Activated CD4-positive, alpha-beta T cell treated with anti-CD3 and anti-CD28 coated beads for 36 hours (primary cell): ENCODE results near the gene RGP1. TPM values are rescaled to one million over a fixed set of nuclear protein-coding genes. Genes with fewer than 3 reads are reported as not detected.

Source experiments
- ATAC-seq: fragments of 200-7000 bp; cut with Tn5 transposase; one replicate; pipeline ENCODE4 v1.10.0; 2021; ENCODE audit warnings: mild to moderate bottlenecking, moderate library complexity
- CTCF ChIA-PET: fragments of 350-600 bp; sonication (Branson Sonifier 250); formaldehyde crosslinking; loops from one replicate; lab custom pipeline; 2021; ENCODE audit warnings: antibody characterized with exemption; lab: Charles Lee
- POLR2A ChIA-PET: fragments of 350-600 bp; sonication (Branson Sonifier 250); formaldehyde crosslinking; loops from one replicate; lab custom pipeline; 2021; ENCODE audit warnings: antibody characterized with exemption, inconsistent platforms; lab: Charles Lee
- DNase-seq: peaks from one replicate; pipeline ENCODE4 v3.0.0-alpha.2; 2020
- H3K27ac Mint-ChIP-seq: one replicate; pipeline ENCODE4 v1.8.0; 2021; ENCODE audit warnings: mixed read lengths
- H3K27me3 Mint-ChIP-seq: one replicate; pipeline ENCODE4 v1.8.0; 2021; ENCODE audit warnings: mixed read lengths
- H3K36me3 Mint-ChIP-seq: one replicate; pipeline ENCODE4 v1.8.0; 2021; ENCODE audit warnings: low read depth, mixed read lengths
- H3K4me1 Mint-ChIP-seq: one replicate; pipeline ENCODE4 v1.8.0; 2021; ENCODE audit warnings: mixed read lengths
- H3K4me3 Mint-ChIP-seq: one replicate; pipeline ENCODE4 v1.8.0; 2021; ENCODE audit warnings: mild to moderate bottlenecking, moderate library complexity, mixed read lengths
- H3K9me3 Mint-ChIP-seq: one replicate; pipeline ENCODE4 v1.8.0; 2021; ENCODE audit warnings: low read depth, mixed read lengths
- intact Hi-C, 2 experiments: fragments of 100-400 bp; cut with DNase I in 1 of 2; cut with micrococcal nuclease in 1 of 2; formaldehyde crosslinking; loops; one replicate each; pipeline versions ENCODE4 v1.14.2 to v1.15.1; 2022 to 2024; cut with DNase I, micrococcal nuclease
- total RNA-seq, 2 experiments: library from RNA; stranded (reverse); gene quantifications; one replicate each; pipeline ENCODE4 v1.2.3, GENCODE V29; 2021

Gene RGP1
- total RNA-seq, 2 experiments from 2014 or later, result 14.0 to 15.5 TPM

DNA sequence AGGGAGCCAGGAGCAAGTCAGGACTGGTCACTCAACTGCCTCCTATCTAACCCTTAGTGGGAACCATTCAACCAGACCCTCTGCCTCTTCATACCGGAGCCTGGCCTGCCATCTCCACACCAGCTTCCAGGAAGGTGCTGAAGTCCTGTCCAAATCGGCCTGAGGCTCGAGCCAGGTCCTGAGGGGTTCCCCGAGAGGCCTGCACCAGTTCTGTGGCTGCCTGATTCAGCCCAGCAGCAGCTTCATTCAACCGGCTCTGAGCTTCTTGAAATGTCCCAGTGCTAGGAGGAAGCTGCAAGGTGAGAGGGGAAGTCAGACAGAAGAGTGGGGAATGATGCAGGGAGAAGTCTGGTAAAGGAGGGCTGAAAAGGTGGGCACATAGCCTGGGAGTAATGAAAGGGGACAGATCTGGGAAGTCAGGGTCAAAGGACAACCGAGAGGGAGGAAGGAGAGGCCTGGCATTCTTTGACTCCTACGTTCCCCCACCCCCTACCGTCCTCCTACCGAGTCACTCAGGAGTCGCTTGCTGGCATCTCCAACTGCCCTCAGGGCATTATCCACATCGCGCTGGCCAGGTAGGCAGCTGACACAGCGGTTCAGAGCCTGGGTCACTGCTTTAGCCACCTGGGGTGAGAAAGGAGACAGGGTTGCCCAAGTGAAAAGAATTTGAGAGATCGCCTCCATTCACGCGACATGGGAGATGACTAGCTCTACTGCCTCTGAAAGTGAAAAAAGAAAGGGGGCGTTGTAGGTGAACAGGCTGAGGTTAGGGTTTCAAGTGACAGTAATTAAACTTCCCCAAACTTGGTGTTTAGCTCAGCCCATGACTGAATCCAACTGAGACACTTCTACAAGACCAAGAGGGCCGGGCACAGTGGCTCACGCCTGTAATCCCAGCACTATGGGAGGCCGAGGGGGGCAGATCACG lies 37.3 kb upstream of the RGP1 start:
- Mint-ChIP-seq H3K9me3 (no peaks in the 10 kb centered on the region), H3K36me3 (peaks cover 76% of the 10 kb centered on the region), H3K4me1 (peaks cover 7% of the 10 kb centered on the region), H3K27me3 (no peaks in the 10 kb centered on the region), H3K27ac (peak overlapping the region; percentile 42), H3K4me3 (no peak overlapping the region)
- peak; percentile 69 for ATAC-seq
- intact Hi-C loops, result no loop called here
- ChIA-PET CTCF (interaction anchor here (0.6 to 4.0 kb wide), 7 partner anchors 15 to 222 kb away, joined by 3 to 22 read pairs (median 3); partner anchors contain the start of gene RUSC2), POLR2A (no interaction called here)
- no peak for DNase-seq

DNA sequence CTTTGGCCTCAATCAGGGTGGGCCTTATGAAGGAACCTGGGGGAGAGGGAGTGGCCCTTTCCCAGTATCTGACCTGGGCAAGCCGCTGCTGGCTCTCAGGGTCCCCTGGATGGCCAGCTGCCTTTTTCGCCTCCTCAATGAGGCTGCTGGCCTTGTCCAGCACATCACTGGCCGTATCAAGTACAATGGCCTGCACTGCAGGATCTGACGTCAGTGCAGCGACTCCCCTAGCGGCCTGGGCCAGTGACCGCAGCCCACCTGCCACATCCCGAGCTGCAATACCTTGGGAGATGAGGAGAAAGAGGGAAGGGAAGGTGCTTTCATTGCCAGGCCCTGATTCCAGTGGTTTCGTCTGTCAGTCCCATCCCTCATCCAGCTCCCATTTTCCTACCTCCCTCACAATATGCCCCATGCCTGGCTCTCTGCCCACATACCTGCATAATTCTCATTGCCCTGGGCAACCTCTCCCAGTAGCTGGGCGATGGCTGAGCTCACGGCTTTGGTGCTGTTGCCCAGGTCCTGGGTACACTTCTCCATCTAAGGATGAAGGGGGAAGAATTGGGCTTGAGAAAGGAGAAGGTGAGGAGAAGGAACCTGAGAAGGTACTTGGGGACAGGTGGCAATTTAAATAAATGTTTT lies 36.2 kb upstream of the RGP1 start:
- ChIA-PET POLR2A (interaction anchor here (0.6 kb wide), 1 partner anchor 94 kb away, joined by 4 read pairs; no protein-coding TSS in a partner anchor), CTCF (interaction anchor here (0.7 to 4.0 kb wide), 9 partner anchors 13 to 556 kb away, joined by 3 to 22 read pairs (median 3); partner anchors contain the start of gene RUSC2)
- Mint-ChIP-seq H3K27ac (no peak overlapping the region), H3K4me1 (peaks cover 7% of the 10 kb centered on the region), H3K36me3 (peaks cover 71% of the 10 kb centered on the region), H3K9me3 (no peaks in the 10 kb centered on the region), H3K4me3 (no peak overlapping the region), H3K27me3 (no peaks in the 10 kb centered on the region)
- intact Hi-C loops, result no loop called here
- ATAC-seq (no peak), DNase-seq (no peak)

DNA sequence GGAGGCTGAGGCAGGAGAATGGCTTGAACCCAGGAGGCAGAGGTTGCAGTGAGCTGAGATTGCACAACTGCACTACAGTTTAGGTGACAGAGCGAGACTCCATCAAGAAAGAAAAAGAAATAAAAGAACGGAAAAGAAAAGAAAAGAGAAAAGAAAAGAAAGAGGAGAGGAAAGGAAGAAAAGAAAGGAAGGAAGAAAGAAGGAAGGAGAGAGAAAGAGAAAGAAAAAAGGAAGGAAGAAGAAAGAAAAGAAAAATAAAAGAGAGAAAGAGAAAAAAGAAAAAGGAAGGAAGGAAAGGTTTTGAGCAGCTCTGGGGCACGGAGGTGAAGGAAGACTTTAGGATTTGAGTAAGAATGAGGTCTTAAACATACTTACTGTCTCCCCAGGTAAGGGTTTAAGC lies 35.5 kb upstream of the RGP1 start:
- Mint-ChIP-seq H3K36me3 (peaks cover 68% of the 10 kb centered on the region), H3K4me1 (peaks cover 7% of the 10 kb centered on the region), H3K27ac (no peak overlapping the region), H3K4me3 (no peak overlapping the region), H3K27me3 (no peaks in the 10 kb centered on the region), H3K9me3 (no peaks in the 10 kb centered on the region)
- POLR2A ChIA-PET, result no interaction called here
- CTCF ChIA-PET, result interaction anchor here (1.0 to 4.0 kb wide), 5 partner anchors 12 to 556 kb away, joined by 3 to 22 read pairs (median 3); no protein-coding TSS in a partner anchor
- DNase-seq, result no peak
- intact Hi-C loops, result no loop called here
- no peak for ATAC-seq

DNA sequence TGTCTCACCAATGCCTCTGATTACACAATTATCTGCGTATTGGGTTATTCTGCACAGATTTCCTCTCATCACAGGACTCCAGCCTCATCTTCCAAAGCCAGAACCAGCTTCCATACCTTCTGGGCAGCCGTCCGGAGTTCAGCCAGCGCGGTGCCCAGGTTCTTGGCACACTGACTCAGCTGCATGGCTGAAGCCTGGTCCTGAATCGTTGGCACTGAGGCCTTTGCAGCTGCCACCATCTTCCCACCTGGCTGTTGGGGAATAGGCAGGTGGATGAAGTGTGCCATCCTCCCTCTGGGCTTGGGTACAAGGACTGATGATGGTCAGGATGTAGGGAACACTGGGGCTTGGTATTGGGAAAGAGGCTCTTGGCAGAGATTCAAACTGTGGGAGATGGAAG lies 35.0 kb upstream of the RGP1 start:
- intact Hi-C loops, result no loop called here
- no peak overlapping the region for H3K27ac Mint-ChIP-seq
- H3K4me3 Mint-ChIP-seq, result no peak overlapping the region
- H3K9me3 Mint-ChIP-seq, result no peaks in the 10 kb centered on the region
- ATAC-seq, result no peak
- no peaks in the 10 kb centered on the region for H3K27me3 Mint-ChIP-seq
- POLR2A ChIA-PET, result no interaction called here
- CTCF ChIA-PET, result interaction anchor here (1.2 to 4.0 kb wide), 4 partner anchors 12 to 55 kb away, joined by 3 to 22 read pairs (median 6); no protein-coding TSS in a partner anchor
- no peak for DNase-seq
- peaks cover 66% of the 10 kb centered on the region for H3K36me3 Mint-ChIP-seq
- peaks cover 7% of the 10 kb centered on the region for H3K4me1 Mint-ChIP-seq

DNA sequence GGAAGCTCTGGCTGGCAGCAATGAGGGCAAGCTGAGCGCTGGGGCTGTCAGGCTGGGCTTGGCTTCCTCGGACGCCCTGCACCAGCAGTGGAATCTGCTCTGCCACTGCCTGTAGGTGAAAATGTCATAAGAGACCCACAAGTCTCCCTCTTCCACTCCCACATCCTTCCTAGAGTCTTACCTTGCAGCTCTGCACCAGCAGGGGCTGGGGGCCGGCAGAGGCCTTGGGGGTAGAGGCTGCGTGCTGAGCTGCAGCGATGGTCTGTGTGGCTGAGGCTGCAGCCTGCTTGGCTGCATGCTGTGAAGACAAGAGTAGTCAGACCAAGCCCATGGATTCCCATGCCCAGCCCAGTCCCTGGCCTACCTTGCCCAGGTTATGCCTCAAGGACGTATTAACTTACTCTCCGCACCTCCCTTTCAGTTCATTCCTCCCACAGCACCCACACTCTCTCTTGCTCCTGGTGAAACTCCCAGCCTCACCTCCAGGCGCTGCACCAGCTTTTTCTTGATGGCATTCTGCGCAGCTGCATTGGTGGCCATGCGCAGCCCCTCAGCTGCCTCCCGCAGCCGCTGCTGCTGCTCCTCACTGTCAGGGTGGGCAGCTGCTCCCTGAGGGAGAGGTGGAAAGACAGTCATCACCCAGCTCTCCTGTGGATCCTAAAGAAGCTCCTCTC lies 34.4 kb upstream of the RGP1 start:
- Mint-ChIP-seq H3K4me1 (peaks cover 7% of the 10 kb centered on the region), H3K27me3 (no peaks in the 10 kb centered on the region), H3K4me3 (no peak overlapping the region), H3K27ac (no peak overlapping the region), H3K36me3 (peaks cover 69% of the 10 kb centered on the region), H3K9me3 (no peaks in the 10 kb centered on the region)
- no peak for ATAC-seq
- intact Hi-C loops, result no loop called here
- no peak for DNase-seq
- ChIA-PET POLR2A (no interaction called here), CTCF (interaction anchor here (0.7 to 4.0 kb wide), 4 partner anchors 11 to 18 kb away, joined by 3 to 22 read pairs (median 6); no protein-coding TSS in a partner anchor)

DNA sequence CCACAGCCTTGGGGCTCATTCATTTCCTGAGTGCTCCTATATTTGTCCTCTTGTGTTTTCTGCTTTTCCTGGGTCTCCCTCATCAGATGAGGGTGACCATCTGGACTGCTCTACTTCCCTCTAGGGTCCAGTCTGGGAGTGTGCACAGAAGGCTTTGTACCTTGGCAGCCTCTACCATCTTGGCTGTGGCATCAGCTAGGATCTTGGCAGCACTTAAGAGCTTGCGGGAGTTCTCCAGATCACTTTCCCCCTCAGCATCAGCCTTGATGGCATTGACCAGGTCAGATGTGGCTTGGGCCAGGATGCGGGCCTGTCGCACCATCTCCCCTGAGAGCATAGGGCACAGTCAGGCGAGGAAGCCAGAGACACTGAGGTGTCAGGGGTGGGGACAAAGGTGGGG lies 32.9 kb upstream of the RGP1 start:
- no peak overlapping the region for H3K4me3 Mint-ChIP-seq
- peaks cover 7% of the 10 kb centered on the region for H3K4me1 Mint-ChIP-seq
- intact Hi-C loops, result no loop called here
- ATAC-seq (no peak), DNase-seq (no peak)
- no peak overlapping the region for H3K27ac Mint-ChIP-seq
- H3K36me3 Mint-ChIP-seq, result peaks cover 70% of the 10 kb centered on the region
- ChIA-PET CTCF (interaction anchor here (1.1 to 3.4 kb wide), 5 partner anchors 12 to 59 kb away, joined by 3 to 12 read pairs (median 4); partner anchors contain the start of gene RMRP), POLR2A (no interaction called here)
- H3K9me3 Mint-ChIP-seq, result no peaks in the 10 kb centered on the region
- no peaks in the 10 kb centered on the region for H3K27me3 Mint-ChIP-seq

DNA sequence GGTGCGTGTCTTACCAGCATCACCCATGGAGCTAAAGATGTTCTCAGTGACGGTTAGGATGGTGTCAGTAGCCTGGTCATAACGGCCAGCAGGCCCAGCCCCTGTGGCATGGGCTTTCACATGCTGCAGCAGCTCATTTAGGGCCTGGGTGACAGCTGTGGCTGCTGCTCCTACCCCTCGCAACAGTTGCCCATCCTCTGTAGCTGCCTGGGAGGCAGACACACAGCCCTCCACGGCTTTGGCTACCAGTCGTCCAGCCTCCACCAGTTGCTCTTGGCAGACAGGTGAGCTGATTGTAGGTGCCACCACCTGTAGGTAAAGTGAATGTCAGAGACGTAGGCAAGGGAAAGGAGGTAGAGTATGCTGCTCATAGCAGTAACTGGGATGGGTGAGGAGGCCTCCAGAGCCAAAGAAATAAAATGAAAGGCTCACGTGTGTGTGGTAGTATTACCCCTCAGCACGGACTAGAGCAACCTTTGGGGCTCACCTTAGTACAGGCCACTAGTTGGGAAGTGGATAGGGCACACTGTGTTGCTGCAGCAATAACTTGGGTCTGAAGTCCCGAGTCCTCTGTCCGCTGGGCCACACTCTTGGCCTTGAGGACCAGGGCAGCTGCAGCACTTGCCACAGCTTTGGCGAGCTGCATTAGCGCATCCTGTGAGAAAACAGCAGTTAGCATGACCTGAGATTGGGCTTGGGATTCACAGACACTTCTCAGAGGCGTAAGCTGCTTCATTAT lies 31.8 kb upstream of the RGP1 start:
- POLR2A ChIA-PET, result no interaction called here
- peaks cover 73% of the 10 kb centered on the region for H3K36me3 Mint-ChIP-seq
- no peak overlapping the region for H3K27ac Mint-ChIP-seq
- no peaks in the 10 kb centered on the region for H3K9me3 Mint-ChIP-seq
- no peak for DNase-seq
- no peaks in the 10 kb centered on the region for H3K27me3 Mint-ChIP-seq
- CTCF ChIA-PET, result interaction anchor here (0.6 to 3.4 kb wide), 5 partner anchors 11 to 23 kb away, joined by 3 to 12 read pairs (median 3); no protein-coding TSS in a partner anchor
- intact Hi-C loops, result no loop called here
- no peak for ATAC-seq
- no peaks in the 10 kb centered on the region for H3K4me1 Mint-ChIP-seq
- H3K4me3 Mint-ChIP-seq, result no peak overlapping the region

DNA sequence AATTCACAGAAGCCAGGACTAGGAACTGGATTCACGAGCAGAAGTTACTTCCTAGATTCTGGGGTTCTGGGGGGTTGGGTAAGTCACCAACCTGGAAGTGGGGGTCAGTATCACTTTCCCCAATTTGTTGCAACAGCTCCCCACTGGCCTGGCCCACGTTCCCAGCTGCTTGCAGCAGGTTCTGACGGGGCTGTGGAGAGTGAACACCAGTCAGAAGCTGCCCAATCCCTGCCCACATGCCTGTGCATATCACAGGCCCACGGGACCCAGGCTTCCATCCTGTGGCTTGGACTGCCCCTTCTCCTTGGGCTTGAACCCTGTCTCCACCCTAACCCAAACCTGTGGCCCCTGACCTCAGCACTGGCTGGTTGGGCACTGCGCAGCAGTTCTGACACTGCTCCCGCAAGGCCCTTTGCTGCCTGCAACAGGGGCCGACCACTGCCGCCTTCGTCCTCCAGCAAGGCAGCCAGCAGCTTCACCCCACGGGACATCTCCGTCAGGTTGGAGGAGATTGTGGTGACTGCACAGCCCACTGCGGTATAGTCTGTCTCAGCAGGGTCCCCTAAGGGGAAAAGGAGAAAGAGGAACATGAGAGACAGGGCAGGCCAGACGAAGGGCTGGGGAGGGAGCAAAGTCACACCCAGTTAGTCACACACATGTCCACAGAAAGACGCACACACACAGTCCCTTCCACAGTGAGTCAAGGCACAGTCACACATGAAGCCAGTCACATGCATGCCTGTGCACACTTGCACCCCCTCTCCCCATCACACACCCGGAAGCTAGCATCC lies 30.2 kb upstream of the RGP1 start:
- Mint-ChIP-seq H3K27me3 (no peaks in the 10 kb centered on the region), H3K27ac (no peak overlapping the region), H3K36me3 (peaks cover 63% of the 10 kb centered on the region), H3K9me3 (no peaks in the 10 kb centered on the region), H3K4me1 (no peaks in the 10 kb centered on the region), H3K4me3 (no peak overlapping the region)
- CTCF ChIA-PET, result interaction anchor here (0.9 to 3.4 kb wide), 4 partner anchors 9 to 31 kb away, joined by 3 to 12 read pairs (median 4); no protein-coding TSS in a partner anchor
- DNase-seq (no peak), ATAC-seq (no peak)
- intact Hi-C loops, result no loop called here
- POLR2A ChIA-PET, result no interaction called here

DNA sequence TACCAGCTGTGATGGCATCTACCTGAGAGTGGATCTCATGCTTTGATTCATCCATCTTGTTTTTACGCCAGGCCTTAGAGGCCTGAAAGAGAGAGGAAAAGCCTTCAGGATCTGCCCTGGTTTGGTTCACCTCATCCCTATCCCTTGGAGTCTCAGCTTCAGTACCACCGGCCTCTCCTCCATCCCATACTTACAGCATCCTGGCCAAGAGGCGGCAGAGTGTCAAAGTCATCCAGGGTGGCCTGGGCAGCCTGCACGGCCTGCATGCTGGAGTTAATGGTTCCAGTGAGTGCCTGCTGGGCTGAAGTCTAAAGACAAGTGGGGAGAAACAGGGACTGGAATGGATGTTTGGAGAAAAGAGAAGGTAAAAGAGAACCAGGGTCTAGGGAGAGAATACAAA lies 29.5 kb upstream of the RGP1 start:
- DNase-seq (no peak), ATAC-seq (no peak)
- Mint-ChIP-seq H3K36me3 (peaks cover 66% of the 10 kb centered on the region), H3K27me3 (no peaks in the 10 kb centered on the region), H3K4me3 (no peak overlapping the region), H3K27ac (no peak overlapping the region), H3K4me1 (no peaks in the 10 kb centered on the region), H3K9me3 (no peaks in the 10 kb centered on the region)
- intact Hi-C loops, result no loop called here
- CTCF ChIA-PET, result interaction anchor here (1.0 to 1.4 kb wide), 2 partner anchors 9 to 24 kb away, joined by 4 to 5 read pairs; no protein-coding TSS in a partner anchor
- POLR2A ChIA-PET, result no interaction called here

DNA sequence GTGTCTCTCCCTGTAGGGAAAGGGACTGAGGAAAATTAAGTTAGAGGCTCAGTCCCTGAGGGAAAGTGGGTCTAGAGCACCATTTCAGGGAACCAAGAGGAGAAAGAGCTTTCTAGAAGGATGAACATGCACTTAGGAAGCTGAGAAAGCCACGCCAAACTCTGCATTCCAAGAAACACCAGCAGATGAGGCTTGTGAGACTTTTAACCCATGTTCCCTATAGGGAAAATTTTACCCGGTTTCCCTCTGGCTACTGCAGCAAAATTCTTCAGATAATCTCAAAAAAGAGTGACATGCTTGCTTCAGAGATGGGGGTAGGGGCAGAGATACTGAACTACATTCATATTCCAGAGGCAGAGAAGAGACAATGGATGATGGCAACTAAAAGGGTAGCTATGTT lies 25.7 kb upstream of the RGP1 start:
- no peak overlapping the region for H3K4me3 Mint-ChIP-seq
- peaks cover 53% of the 10 kb centered on the region for H3K36me3 Mint-ChIP-seq
- peak overlapping the region; percentile 45 for H3K27ac Mint-ChIP-seq
- peaks cover 2% of the 10 kb centered on the region for H3K4me1 Mint-ChIP-seq
- ATAC-seq, result no peak
- no peak for DNase-seq
- H3K9me3 Mint-ChIP-seq, result no peaks in the 10 kb centered on the region
- intact Hi-C loops, result no loop called here
- ChIA-PET CTCF (interaction anchor here (1.0 kb wide), 1 partner anchor 28 kb away, joined by 6 read pairs; no protein-coding TSS in a partner anchor), POLR2A (no interaction called here)
- no peaks in the 10 kb centered on the region for H3K27me3 Mint-ChIP-seq
